DOHH2 (cell line): ENCODE measurements around the gene SLC6A17.

Experiments
- H3F3A ChIP-seq: fragments of 200-600 bp; sonication (generic), shearing (Covaris generic); 2 replicates; pipeline ENCODE4 v1.6.0; 2016; ENCODE audit warnings: antibody characterized with exemption, mild to moderate bottlenecking; ENCODE audit not compliant: control insufficient read depth, insufficient read depth
- H3K27ac ChIP-seq: fragments of 200-600 bp; sonication (generic); 2 replicates; pipeline ENCODE4 v1.5.1; 2014; ENCODE audit warnings: low read depth, mild to moderate bottlenecking, low read length, moderate library complexity
- H3K27me3 ChIP-seq: fragments of 200-600 bp; sonication (generic); 2 replicates; pipeline ENCODE4 v1.6.1; 2014; ENCODE audit warnings: mild to moderate bottlenecking, low read length, mixed read lengths; ENCODE audit not compliant: control insufficient read depth
- H3K36me3 ChIP-seq: fragments of 200-600 bp; sonication (generic); 2 replicates; pipeline ENCODE4 v1.6.1; 2014; ENCODE audit warnings: mild to moderate bottlenecking, low read length, moderate library complexity, mixed read lengths; ENCODE audit not compliant: control insufficient read depth
- H3K4me1 ChIP-seq: fragments of 200-600 bp; sonication (generic); 2 replicates; pipeline ENCODE4 v1.6.1; 2014; ENCODE audit warnings: mild to moderate bottlenecking, low read length, mixed read lengths; ENCODE audit not compliant: control insufficient read depth
- H3K4me2 ChIP-seq: fragments of 200-600 bp; sonication (generic); 2 replicates; pipeline ENCODE4 v1.6.0; 2014; ENCODE audit warnings: mild to moderate bottlenecking, low read length, moderate library complexity
- H3K4me3 ChIP-seq: fragments of 200-600 bp; sonication (generic); 2 replicates; pipeline ENCODE4 v1.5.1; 2014; ENCODE audit warnings: mild to moderate bottlenecking, low read length, mixed read lengths
- H3K79me2 ChIP-seq: fragments of 200-600 bp; sonication (generic); 2 replicates; pipeline ENCODE4 v1.6.1; 2014; ENCODE audit warnings: mild to moderate bottlenecking, low read length, mixed read lengths; ENCODE audit not compliant: control insufficient read depth
- H3K9me2 ChIP-seq: fragments of 200-600 bp; sonication (generic); replicated peaks from 2 replicates; pipeline ENCODE4 v1.6.1; 2014; ENCODE audit warnings: mild to moderate bottlenecking, low read length, mixed read lengths; ENCODE audit not compliant: control insufficient read depth
- H3K9me3 ChIP-seq: fragments of 200-600 bp; sonication (generic); 2 replicates; pipeline ENCODE4 v1.6.1; 2014; ENCODE audit warnings: antibody characterized with exemption, low read length, mixed read lengths; ENCODE audit not compliant: control insufficient read depth, insufficient read depth
- H4K20me1 ChIP-seq: fragments of 200-600 bp; sonication (generic); 2 replicates; pipeline ENCODE4 v1.6.0; 2014; ENCODE audit warnings: low read depth, mild to moderate bottlenecking, antibody characterized with exemption, low read length, moderate library complexity; ENCODE audit not compliant: control insufficient read depth, insufficient read depth
- EZH2phosphoT487 ChIP-seq: fragments of 200-600 bp; sonication (generic); IDR thresholded peaks from 2 replicates; pipeline ENCODE4 v1.6.1; 2017; ENCODE audit warnings: borderline replicate concordance, mild to moderate bottlenecking, antibody characterized with exemption, low read length, moderate library complexity, mixed read lengths
- TF ChIP-seq, protein P1 (sequence below): fragments of 200-600 bp; sonication (generic); IDR thresholded peaks from one replicate; pipeline ENCODE4 v1.5.1; 2014; ENCODE audit warnings: antibody characterized with exemption, mild to moderate bottlenecking, low read depth, low read length; ENCODE audit not compliant: poor library complexity, severe bottlenecking

SLC6A17 gene

GRCh38 chr1:110235181-110235833 lies 85.0 kb downstream of the SLC6A17 start:
- Histone ChIP-seq H3K4me3 (no peak overlapping the region), H3K27ac (no peak overlapping the region), H3K9me3 (no peaks in the 10 kb centered on the region), H3F3A (no peaks in the 10 kb centered on the region), H3K79me2 (no peaks in the 10 kb centered on the region), H3K36me3 (no peaks in the 10 kb centered on the region), H3K4me2 (no peak overlapping the region), H3K9me2 (no peaks in the 10 kb centered on the region), H4K20me1 (no peaks in the 10 kb centered on the region), H3K4me1 (peaks cover 14% of the 10 kb centered on the region), H3K27me3 (no peaks in the 10 kb centered on the region)
- TF ChIP-seq EZH2phosphoT487: no peak
- TF ChIP-seq, protein P1, sequence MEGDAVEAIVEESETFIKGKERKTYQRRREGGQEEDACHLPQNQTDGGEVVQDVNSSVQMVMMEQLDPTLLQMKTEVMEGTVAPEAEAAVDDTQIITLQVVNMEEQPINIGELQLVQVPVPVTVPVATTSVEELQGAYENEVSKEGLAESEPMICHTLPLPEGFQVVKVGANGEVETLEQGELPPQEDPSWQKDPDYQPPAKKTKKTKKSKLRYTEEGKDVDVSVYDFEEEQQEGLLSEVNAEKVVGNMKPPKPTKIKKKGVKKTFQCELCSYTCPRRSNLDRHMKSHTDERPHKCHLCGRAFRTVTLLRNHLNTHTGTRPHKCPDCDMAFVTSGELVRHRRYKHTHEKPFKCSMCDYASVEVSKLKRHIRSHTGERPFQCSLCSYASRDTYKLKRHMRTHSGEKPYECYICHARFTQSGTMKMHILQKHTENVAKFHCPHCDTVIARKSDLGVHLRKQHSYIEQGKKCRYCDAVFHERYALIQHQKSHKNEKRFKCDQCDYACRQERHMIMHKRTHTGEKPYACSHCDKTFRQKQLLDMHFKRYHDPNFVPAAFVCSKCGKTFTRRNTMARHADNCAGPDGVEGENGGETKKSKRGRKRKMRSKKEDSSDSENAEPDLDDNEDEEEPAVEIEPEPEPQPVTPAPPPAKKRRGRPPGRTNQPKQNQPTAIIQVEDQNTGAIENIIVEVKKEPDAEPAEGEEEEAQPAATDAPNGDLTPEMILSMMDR: no peak

- Histone ChIP-seq H3K4me1 (peaks cover 21% of the 10 kb centered on the region), H3K27me3 (no peaks in the 10 kb centered on the region), H3K9me2 (no peaks in the 10 kb centered on the region), H3K9me3 (no peaks in the 10 kb centered on the region), H3K4me3 (no peak overlapping the region), H4K20me1 (no peaks in the 10 kb centered on the region), H3F3A (no peaks in the 10 kb centered on the region), H3K4me2 (no peak overlapping the region), H3K27ac (no peak overlapping the region), H3K79me2 (no peaks in the 10 kb centered on the region), H3K36me3 (no peaks in the 10 kb centered on the region)
- TF ChIP-seq, protein P1: no peak
- TF ChIP-seq EZH2phosphoT487: no peak
Observed at GRCh38 chr1:110235834-110236682, 85.8 kb downstream of the SLC6A17 start.

DNA sequence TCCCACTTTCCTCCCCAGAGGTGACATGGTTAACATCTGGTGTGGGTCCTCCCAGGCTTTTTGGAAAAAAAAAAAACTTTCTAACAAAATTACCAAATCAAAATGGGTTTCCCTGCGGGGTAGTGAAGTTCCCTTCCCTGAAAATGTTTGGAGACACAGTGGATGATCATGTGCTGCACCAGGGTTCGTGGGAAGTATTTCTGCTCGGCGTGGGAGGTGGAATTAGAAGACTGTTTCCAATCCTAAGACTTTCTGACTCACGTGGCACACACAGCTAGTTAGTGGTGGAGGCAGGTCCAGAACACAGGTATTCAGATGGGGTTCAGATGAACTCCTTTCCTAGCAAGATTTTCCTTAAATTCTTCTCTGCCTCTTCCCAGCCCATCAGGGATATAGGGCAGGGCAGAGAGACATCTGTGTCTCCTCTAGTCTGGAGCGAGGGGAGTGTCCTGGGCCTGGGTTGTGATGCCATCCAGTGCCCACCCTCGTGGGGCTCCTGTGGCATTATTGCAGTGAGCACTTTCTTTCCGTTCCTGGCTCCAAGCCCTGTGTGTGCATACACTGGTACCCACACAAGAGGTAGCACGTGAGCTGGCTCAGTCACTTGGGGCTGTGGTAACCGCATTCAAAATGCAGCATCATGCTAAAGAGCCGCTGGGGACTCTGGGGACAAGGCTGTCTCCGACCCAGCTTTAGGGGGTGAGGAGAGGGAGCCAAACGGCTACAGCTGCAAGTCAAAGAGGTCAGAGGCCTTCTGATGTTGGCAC lies 87.3 kb downstream of the SLC6A17 start:
- no peak for TF ChIP-seq EZH2phosphoT487
- TF ChIP-seq, protein P1: no peak
- Histone ChIP-seq H3F3A (peaks cover 2% of the 10 kb centered on the region; the same call in 1 of the 2 replicates), H3K27ac (no peak overlapping the region), H4K20me1 (no peaks in the 10 kb centered on the region), H3K4me2 (no peak overlapping the region), H3K27me3 (no peaks in the 10 kb centered on the region), H3K36me3 (no peaks in the 10 kb centered on the region), H3K79me2 (no peaks in the 10 kb centered on the region), H3K4me1 (peaks cover 24% of the 10 kb centered on the region), H3K9me3 (no peaks in the 10 kb centered on the region), H3K9me2 (no peaks in the 10 kb centered on the region), H3K4me3 (no peak overlapping the region)
